ENCODE results near the gene SMCO4.
"Not testable (repeated sequence)": the region's sequence is repeated elsewhere in the genome, so short reads cannot be mapped to it uniquely, and the experiment has no call there.

SMCO4 gene

DNA sequence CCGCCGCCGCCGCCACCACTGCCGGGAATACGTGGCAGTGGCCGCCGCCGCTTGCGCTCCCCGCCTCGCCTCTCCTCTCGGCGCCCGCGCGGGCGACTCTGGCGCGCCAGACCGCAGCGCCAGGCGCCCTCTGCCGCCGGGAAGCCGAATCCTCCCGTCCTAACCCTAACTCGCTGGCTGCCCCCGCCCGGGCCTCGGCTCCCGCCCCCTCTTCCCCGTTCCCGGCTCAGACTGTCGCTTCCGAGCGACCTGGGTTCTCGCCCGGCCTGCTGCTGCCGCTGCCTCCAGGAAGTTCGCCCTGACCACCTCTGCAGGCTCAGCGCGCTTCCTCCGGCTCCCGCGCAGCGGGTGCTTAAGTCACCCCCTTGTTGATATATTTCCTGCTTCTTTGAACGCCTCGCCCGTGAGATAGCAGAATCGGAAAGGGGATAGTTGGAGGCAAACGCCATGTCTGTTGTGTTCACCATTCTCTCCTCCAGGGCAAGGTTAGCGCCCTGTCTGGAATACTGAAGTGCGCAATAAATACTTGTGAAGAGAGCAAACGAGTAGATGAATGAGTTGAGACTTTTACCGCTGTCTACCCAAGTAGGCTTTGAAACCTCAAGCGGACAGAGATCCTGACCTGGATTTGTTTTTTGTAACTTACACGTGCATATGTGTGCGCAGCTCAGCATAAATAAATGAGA is at the start of gene SMCO4:
TSS of gene SMCO4 (minus strand) at position 100 of the 686 bp plus-strand sequence. CDS start 64,202 bp downstream, outside the sequence.
- peak within 1 kb of the TSS; percentile 67; the same call in 1 of the 2 replicates for H3K27ac ChIP-seq (ENCODE audit: low read depth, low read length)

GRCh38 chr11:93591247-93591898 is 48.2 kb upstream of the SMCO4 start:
- Histone ChIP-seq H3K9ac (ENCODE audit: low read length) (no peak overlapping the region), H3K36me3 (ENCODE audit: control insufficient read depth, insufficient read depth, low read length) (no peaks in the 10 kb centered on the region), H3K4me1 (ENCODE audit: control insufficient read depth, insufficient read depth, low read length) (no peaks in the 10 kb centered on the region), H3K27ac (ENCODE audit: low read depth, low read length) (no peak overlapping the region), H3K27me3 (ENCODE audit: control insufficient read depth, insufficient read depth, low read length) (no peaks in the 10 kb centered on the region), H3K4me3 (ENCODE audit: low read depth, low read length) (no peak overlapping the region), H3K9me3 (ENCODE audit: control insufficient read depth, insufficient read depth, low read depth, low read length) (no peaks in the 10 kb centered on the region)

More for the DNA sequence above, at the start of gene SMCO4:
- H3K36me3 ChIP-seq (ENCODE audit: control insufficient read depth, insufficient read depth, low read length) = no peaks in the 10 kb centered on the region
- H3K9me3 ChIP-seq (ENCODE audit: control insufficient read depth, insufficient read depth, low read depth, low read length) = no peaks in the 10 kb centered on the region
- peak within 1 kb of the TSS; percentile 83 for H3K4me3 ChIP-seq (ENCODE audit: low read depth, low read length)
- H3K4me1 ChIP-seq (ENCODE audit: control insufficient read depth, insufficient read depth, low read length) = peaks cover 24% of the 10 kb centered on the region; the same call in 1 of the 2 replicates
- H3K9ac ChIP-seq (ENCODE audit: low read length) = peak within 1 kb of the TSS; percentile 75
- no peaks in the 10 kb centered on the region for H3K27me3 ChIP-seq (ENCODE audit: control insufficient read depth, insufficient read depth, low read length)

GRCh38 chr11:93589347-93589746 is 46.2 kb upstream of the SMCO4 start:
- H3K4me3 ChIP-seq (ENCODE audit: low read depth, low read length) = no peak overlapping the region

GRCh38 chr11:93587858-93588581 is 44.8 kb upstream of the SMCO4 start:
- H3K27me3 ChIP-seq (ENCODE audit: control insufficient read depth, insufficient read depth, low read length) = no peaks in the 10 kb centered on the region
- H3K27ac ChIP-seq (ENCODE audit: low read depth, low read length) = no peak overlapping the region
- H3K4me1 ChIP-seq (ENCODE audit: control insufficient read depth, insufficient read depth, low read length) = no peaks in the 10 kb centered on the region
- no peak overlapping the region for H3K9ac ChIP-seq (ENCODE audit: low read length)
- no peaks in the 10 kb centered on the region for H3K9me3 ChIP-seq (ENCODE audit: control insufficient read depth, insufficient read depth, low read depth, low read length)
- no peak overlapping the region for H3K4me3 ChIP-seq (ENCODE audit: low read depth, low read length)
- no peaks in the 10 kb centered on the region for H3K36me3 ChIP-seq (ENCODE audit: control insufficient read depth, insufficient read depth, low read length)

More at GRCh38 chr11:93589347-93589746, 46.2 kb upstream of the SMCO4 start:
- Histone ChIP-seq H3K9ac (ENCODE audit: low read length) (no peak overlapping the region), H3K9me3 (ENCODE audit: control insufficient read depth, insufficient read depth, low read depth, low read length) (no peaks in the 10 kb centered on the region), H3K36me3 (ENCODE audit: control insufficient read depth, insufficient read depth, low read length) (no peaks in the 10 kb centered on the region), H3K27ac (ENCODE audit: low read depth, low read length) (no peak overlapping the region), H3K4me1 (ENCODE audit: control insufficient read depth, insufficient read depth, low read length) (no peaks in the 10 kb centered on the region), H3K27me3 (ENCODE audit: control insufficient read depth, insufficient read depth, low read length) (no peaks in the 10 kb centered on the region)

DNA sequence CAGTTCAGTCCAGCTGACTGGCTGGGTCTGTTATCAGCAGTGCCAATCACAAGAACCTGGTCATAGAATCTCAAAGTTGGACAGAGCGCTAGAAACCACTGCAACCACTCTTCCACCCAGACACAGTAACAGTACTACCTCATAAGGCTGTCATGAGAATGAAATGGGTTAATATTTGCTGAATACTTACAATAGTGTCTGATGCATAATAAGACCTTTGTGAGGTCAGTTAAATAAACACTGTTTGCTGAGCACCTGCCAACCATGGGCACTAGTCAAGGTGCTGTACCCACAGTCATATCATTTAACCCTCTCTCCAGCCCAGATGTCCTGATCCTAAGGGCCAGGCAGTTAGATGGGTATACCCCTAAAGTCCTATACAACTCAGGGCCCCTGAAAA is 44.2 kb upstream of the SMCO4 start:
- not testable (repeated sequence) for H3K9me3 ChIP-seq (ENCODE audit: control insufficient read depth, insufficient read depth, low read depth, low read length); H3K9ac ChIP-seq (ENCODE audit: low read length); H3K36me3 ChIP-seq (ENCODE audit: control insufficient read depth, insufficient read depth, low read length); H3K4me3 ChIP-seq (ENCODE audit: low read depth, low read length); H3K4me1 ChIP-seq (ENCODE audit: control insufficient read depth, insufficient read depth, low read length); H3K27ac ChIP-seq (ENCODE audit: low read depth, low read length); H3K27me3 ChIP-seq (ENCODE audit: control insufficient read depth, insufficient read depth, low read length)

GRCh38 chr11:93585758-93586157 is 42.6 kb upstream of the SMCO4 start:
- Histone ChIP-seq H3K27ac (ENCODE audit: low read depth, low read length) (no peak overlapping the region), H3K36me3 (ENCODE audit: control insufficient read depth, insufficient read depth, low read length) (no peaks in the 10 kb centered on the region), H3K9me3 (ENCODE audit: control insufficient read depth, insufficient read depth, low read depth, low read length) (no peaks in the 10 kb centered on the region), H3K27me3 (ENCODE audit: control insufficient read depth, insufficient read depth, low read length) (no peaks in the 10 kb centered on the region), H3K9ac (ENCODE audit: low read length) (no peak overlapping the region), H3K4me1 (ENCODE audit: control insufficient read depth, insufficient read depth, low read length) (no peaks in the 10 kb centered on the region), H3K4me3 (ENCODE audit: low read depth, low read length) (no peak overlapping the region)

GRCh38 chr11:93583490-93583889 is 40.3 kb upstream of the SMCO4 start:
- Histone ChIP-seq H3K27ac (ENCODE audit: low read depth, low read length) (no peak overlapping the region), H3K9me3 (ENCODE audit: control insufficient read depth, insufficient read depth, low read depth, low read length) (peaks cover 13% of the 10 kb centered on the region), H3K4me3 (ENCODE audit: low read depth, low read length) (no peak overlapping the region), H3K36me3 (ENCODE audit: control insufficient read depth, insufficient read depth, low read length) (no peaks in the 10 kb centered on the region), H3K4me1 (ENCODE audit: control insufficient read depth, insufficient read depth, low read length) (no peaks in the 10 kb centered on the region), H3K9ac (ENCODE audit: low read length) (no peak overlapping the region), H3K27me3 (ENCODE audit: control insufficient read depth, insufficient read depth, low read length) (no peaks in the 10 kb centered on the region)

DNA sequence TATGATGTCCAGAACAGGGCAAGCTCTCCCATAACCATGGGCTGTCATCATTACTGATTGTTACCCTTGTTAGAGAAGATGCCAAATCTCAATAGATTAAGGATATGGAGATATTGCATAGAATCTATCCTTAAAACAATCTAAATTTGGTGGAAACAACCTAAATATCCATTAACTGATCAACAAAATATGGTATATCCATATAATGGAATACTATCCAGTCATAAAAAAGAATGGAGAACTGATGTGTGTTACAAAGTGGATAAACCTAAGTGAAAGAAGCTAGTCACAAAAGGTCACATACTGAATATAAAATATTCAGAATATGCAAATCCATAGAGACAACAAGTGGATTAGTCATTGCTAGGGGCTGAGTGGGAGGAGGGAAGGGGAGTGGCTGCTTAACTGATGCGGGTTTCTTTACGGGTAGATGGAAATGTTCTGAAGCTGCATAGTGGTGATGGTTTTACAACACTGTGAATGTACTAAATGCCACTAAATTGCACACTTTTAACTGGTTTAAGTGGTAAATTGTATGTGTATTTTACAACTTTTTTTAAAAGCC is 36.1 kb upstream of the SMCO4 start:
- no peaks in the 10 kb centered on the region for H3K36me3 ChIP-seq (ENCODE audit: control insufficient read depth, insufficient read depth, low read length)

DNA sequence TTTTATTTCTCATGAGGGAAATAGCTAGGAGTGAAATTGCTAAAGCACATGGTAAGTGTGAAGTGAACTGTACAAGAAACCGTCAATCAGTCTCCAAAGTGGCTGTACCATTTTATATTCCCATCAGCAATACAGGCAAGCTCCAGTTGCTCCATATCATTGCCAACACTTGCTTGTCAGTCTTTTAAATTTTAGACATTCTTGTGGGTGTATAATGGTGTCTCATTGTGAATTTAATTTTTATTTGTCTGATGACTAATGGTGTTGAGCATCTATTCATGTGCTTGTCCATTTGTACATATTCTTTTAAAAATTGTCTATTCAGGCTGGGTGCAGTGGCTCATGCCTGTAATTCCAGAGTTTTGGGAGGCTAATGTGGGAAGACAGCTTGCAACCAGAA is 34.1 kb upstream of the SMCO4 start:
- peaks cover 13% of the 10 kb centered on the region for H3K9me3 ChIP-seq (ENCODE audit: control insufficient read depth, insufficient read depth, low read depth, low read length)
- no peak overlapping the region for H3K9ac ChIP-seq (ENCODE audit: low read length)
- H3K36me3 ChIP-seq (ENCODE audit: control insufficient read depth, insufficient read depth, low read length) = no peaks in the 10 kb centered on the region
- no peak overlapping the region for H3K27ac ChIP-seq (ENCODE audit: low read depth, low read length)
- no peaks in the 10 kb centered on the region for H3K27me3 ChIP-seq (ENCODE audit: control insufficient read depth, insufficient read depth, low read length)
- no peaks in the 10 kb centered on the region for H3K4me1 ChIP-seq (ENCODE audit: control insufficient read depth, insufficient read depth, low read length)
- H3K4me3 ChIP-seq (ENCODE audit: low read depth, low read length) = no peak overlapping the region

More for the DNA sequence above, 36.1 kb upstream of the SMCO4 start:
- no peak overlapping the region for H3K9ac ChIP-seq (ENCODE audit: low read length)
- no peaks in the 10 kb centered on the region for H3K4me1 ChIP-seq (ENCODE audit: control insufficient read depth, insufficient read depth, low read length)
- no peak overlapping the region for H3K4me3 ChIP-seq (ENCODE audit: low read depth, low read length)
- H3K27me3 ChIP-seq (ENCODE audit: control insufficient read depth, insufficient read depth, low read length) = no peaks in the 10 kb centered on the region
- peaks cover 13% of the 10 kb centered on the region for H3K9me3 ChIP-seq (ENCODE audit: control insufficient read depth, insufficient read depth, low read depth, low read length)
- H3K27ac ChIP-seq (ENCODE audit: low read depth, low read length) = no peak overlapping the region

DNA sequence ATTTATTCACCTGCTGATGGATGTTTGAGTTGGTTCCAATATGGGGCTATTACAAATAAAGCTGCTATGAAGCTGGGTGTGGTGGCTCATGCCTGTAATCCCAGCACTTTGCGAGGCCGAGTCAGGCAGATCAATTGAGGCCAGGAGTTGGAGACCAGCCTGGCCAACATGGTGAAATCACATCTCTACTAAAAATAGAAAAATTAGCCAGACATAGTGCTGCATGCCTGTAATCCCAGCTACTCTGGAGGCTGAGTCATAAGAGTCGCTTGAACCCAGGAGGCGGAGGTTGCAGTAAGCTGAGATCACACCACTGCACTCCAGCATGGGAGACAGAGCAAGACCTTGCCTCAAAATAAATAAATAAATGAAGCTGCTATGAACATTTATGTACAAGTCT is 33.7 kb upstream of the SMCO4 start:
- not testable (repeated sequence) for H3K27ac ChIP-seq (ENCODE audit: low read depth, low read length); H3K4me3 ChIP-seq (ENCODE audit: low read depth, low read length); H3K36me3 ChIP-seq (ENCODE audit: control insufficient read depth, insufficient read depth, low read length); H3K4me1 ChIP-seq (ENCODE audit: control insufficient read depth, insufficient read depth, low read length); H3K9ac ChIP-seq (ENCODE audit: low read length); H3K27me3 ChIP-seq (ENCODE audit: control insufficient read depth, insufficient read depth, low read length)
- H3K9me3 ChIP-seq (ENCODE audit: control insufficient read depth, insufficient read depth, low read depth, low read length) = peaks cover 13% of the 10 kb centered on the region

Data from HUES6 (cell line).